RWPE2 (cell line): ENCODE results near the gene COCH.

Experiments
- ATAC-seq: fragments of 200-7000 bp; cut with Tn5 transposase; 3 replicates; pipeline ENCODE4 v1.9.1; 2021; ENCODE audit warnings: low read depth
- DNase-seq: peaks from one replicate; pipeline ENCODE4 v3.0.0-alpha.2; 2020; ENCODE audit warnings: low spot score
- H3K27ac ChIP-seq: fragments of 450-650 bp; 2 replicates; pipeline ENCODE4 v1.5.1; 2017; ENCODE audit warnings: mild to moderate bottlenecking; ENCODE audit not compliant: poor library complexity, severe bottlenecking
- H3K27me3 ChIP-seq: fragments of 250-450 bp; sonication (Bioruptor Pico); 2 replicates; pipeline ENCODE4 v1.5.1; 2021; ENCODE audit warnings: mild to moderate bottlenecking, moderate library complexity; ENCODE audit not compliant: insufficient read depth, poor library complexity, severe bottlenecking
- H3K36me3 ChIP-seq: fragments of 250-450 bp; sonication (Bioruptor Pico); 2 replicates; pipeline ENCODE4 v1.5.1; 2020; ENCODE audit warnings: low read depth, mild to moderate bottlenecking, moderate library complexity
- H3K4me1 ChIP-seq: fragments of 250-450 bp; sonication (Bioruptor Pico); 2 replicates; pipeline ENCODE4 v1.5.1; 2021; ENCODE audit warnings: mild to moderate bottlenecking, moderate library complexity; ENCODE audit not compliant: insufficient read depth, poor library complexity, severe bottlenecking
- H3K4me3 ChIP-seq: fragments of 250-450 bp; sonication (Bioruptor Pico); 2 replicates; pipeline ENCODE4 v1.5.1; 2021; ENCODE audit warnings: mild to moderate bottlenecking, moderate library complexity; ENCODE audit not compliant: severe bottlenecking
- H3K9me3 ChIP-seq: fragments of 250-450 bp; sonication (Bioruptor Pico); 2 replicates; pipeline ENCODE4 v1.5.1; 2021; ENCODE audit warnings: mild to moderate bottlenecking, moderate library complexity; ENCODE audit not compliant: severe bottlenecking
- TF ChIP-seq, protein P1 (sequence below): fragments of 450-650 bp; IDR thresholded peaks from one replicate; pipeline ENCODE4 v1.5.1; 2017; ENCODE audit warnings: mild to moderate bottlenecking, moderate library complexity; ENCODE audit not compliant: poor library complexity, severe bottlenecking

Gene COCH

DNA sequence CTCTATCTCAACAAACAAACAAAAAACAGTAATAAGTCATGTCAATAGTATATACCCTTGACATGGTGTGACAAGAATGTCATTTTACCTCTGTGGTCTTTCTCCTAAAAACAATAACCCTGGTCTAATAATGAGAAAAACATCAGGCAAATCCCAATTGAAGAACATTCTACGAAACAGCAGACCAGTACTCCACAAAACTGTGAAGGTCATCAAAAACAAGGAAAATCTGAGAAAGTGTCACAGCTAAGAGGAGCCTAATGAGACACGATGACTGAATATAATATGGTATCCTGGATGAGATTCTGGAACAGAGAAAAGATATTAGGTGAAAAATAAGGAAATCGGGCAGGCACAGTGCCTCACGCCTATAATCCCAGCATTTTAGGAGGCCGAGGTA, 5.6 kb upstream of the COCH start:
- no peak for DNase-seq
- ATAC-seq: no peak
- no peak overlapping the region for H3K4me3 ChIP-seq
- no peaks in the 10 kb centered on the region for H3K4me1 ChIP-seq
- peaks cover 28% of the 10 kb centered on the region for H3K27me3 ChIP-seq
- H3K27ac ChIP-seq: no peak overlapping the region
- no peaks in the 10 kb centered on the region for H3K36me3 ChIP-seq
- TF ChIP-seq, protein P1, sequence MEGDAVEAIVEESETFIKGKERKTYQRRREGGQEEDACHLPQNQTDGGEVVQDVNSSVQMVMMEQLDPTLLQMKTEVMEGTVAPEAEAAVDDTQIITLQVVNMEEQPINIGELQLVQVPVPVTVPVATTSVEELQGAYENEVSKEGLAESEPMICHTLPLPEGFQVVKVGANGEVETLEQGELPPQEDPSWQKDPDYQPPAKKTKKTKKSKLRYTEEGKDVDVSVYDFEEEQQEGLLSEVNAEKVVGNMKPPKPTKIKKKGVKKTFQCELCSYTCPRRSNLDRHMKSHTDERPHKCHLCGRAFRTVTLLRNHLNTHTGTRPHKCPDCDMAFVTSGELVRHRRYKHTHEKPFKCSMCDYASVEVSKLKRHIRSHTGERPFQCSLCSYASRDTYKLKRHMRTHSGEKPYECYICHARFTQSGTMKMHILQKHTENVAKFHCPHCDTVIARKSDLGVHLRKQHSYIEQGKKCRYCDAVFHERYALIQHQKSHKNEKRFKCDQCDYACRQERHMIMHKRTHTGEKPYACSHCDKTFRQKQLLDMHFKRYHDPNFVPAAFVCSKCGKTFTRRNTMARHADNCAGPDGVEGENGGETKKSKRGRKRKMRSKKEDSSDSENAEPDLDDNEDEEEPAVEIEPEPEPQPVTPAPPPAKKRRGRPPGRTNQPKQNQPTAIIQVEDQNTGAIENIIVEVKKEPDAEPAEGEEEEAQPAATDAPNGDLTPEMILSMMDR: no peak
- H3K9me3 ChIP-seq: no peaks in the 10 kb centered on the region

DNA sequence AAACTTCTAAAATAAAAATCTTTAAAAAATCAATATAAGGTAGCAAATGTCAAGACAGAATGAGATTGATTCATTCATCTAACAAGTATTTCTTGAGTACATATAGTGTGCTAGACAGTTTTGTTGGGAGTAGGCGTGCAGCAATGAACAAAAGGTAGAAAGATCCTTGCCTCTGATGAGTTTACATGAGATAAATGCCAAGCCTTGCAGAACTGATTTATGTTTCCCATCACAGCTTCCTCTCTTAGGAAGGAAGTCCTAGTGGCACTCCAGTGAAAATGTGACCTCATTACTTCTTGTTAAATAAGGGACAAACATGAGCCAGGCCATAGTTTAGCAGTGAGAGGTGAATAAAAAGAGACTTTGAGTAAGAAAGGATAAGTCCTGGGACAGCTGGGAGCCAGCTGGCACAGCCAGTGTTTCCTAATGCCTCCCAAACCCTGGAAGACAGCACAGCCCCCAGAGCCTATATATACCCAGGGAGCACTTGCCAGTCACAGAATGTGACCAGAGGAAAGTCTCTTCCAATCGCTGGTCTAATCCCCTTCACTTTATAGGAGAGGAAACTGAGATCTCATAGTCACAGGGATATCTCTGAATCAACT, 4.7 kb upstream of the COCH start:
- no peak for ATAC-seq
- no peaks in the 10 kb centered on the region for H3K9me3 ChIP-seq
- peaks cover 37% of the 10 kb centered on the region for H3K27me3 ChIP-seq
- H3K4me1 ChIP-seq: no peaks in the 10 kb centered on the region
- H3K4me3 ChIP-seq: no peak overlapping the region
- TF ChIP-seq, protein P1: no peak
- H3K36me3 ChIP-seq: no peaks in the 10 kb centered on the region
- no peak overlapping the region for H3K27ac ChIP-seq
- no peak for DNase-seq

DNA sequence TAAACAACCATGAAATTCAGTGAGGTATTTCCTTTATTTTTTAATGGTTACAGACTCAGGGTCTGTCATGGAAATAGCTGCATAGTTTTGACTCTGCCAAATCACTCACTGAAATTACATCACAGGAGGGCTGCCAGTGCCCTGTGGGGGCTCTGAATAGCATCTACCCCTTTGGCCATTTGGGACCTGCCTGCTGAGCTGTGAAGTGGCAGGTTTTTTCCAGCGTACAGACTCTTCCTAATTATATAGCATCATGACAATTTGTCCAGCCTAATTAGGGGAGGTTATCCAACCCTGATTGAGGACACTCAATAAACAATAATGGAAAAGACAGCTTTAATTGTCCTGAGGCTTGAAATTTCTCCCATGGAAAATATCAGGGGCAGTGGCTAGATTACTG, 1.8 kb upstream of the COCH start:
- Histone ChIP-seq H3K27ac (no peak overlapping the region), H3K4me1 (no peaks in the 10 kb centered on the region), H3K4me3 (no peak overlapping the region), H3K36me3 (no peaks in the 10 kb centered on the region), H3K9me3 (no peaks in the 10 kb centered on the region), H3K27me3 (peaks cover 56% of the 10 kb centered on the region)
- no peak for ATAC-seq
- TF ChIP-seq, protein P1: no peak
- DNase-seq: no peak

DNA sequence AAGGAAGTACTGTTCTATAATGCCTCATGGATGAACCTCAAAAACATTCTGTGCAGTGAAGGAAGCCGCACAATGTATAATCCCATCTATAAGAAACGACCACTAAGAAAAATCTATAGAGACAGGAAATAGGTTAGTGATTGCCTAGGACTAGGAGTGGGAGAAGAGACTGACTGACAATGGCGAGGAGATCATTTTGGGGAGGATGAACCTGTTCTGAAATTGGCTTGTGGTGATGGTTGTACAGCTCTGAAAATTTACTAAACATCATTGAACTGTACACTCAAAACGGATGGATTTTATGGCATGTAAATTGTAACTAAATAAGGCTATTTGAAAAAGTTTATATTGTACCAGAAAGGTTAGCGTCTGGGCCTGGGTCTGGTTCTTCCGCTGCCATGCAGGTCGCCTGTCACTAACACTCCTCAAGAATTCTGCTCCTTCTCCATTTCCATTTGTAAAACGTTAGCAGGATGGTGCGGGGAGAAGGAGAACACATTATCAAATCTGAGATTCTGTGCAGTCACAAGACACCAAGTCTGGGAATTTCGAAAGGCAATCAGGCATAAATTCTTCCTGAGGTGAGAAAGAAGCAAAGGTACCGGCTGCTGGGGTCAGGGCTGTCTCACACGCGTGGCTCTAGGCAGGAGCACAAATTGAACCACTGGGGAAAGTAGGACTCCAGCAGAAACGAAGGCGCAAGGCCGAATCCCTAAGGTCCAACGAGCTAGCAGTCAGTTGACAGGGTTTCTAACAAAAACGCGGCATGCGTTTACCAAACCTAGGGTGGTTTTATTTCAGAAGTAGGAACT, 845 bp upstream of the COCH start:
- Histone ChIP-seq H3K4me3 (no peak overlapping the region), H3K9me3 (no peaks in the 10 kb centered on the region), H3K4me1 (no peaks in the 10 kb centered on the region), H3K36me3 (no peaks in the 10 kb centered on the region), H3K27me3 (peaks cover 56% of the 10 kb centered on the region), H3K27ac (no peak overlapping the region)
- ATAC-seq: no peak
- no peak for DNase-seq
- TF ChIP-seq, protein P1: no peak
